Mammary epithelial cell (primary cell): ENCODE results near the gene KRT76.

Experiments used
- CTCF ChIP-seq, 2 donors: IDR thresholded peaks in 1 of 2; conservative IDR thresholded peaks in 1 of 2; 2 replicates each; pipeline ENCODE4 v1.5.1; 2011 to 2012; ENCODE audit warnings: inconsistent platforms in 2 of 2, low read length in 2 of 2, mild to moderate bottlenecking in 2 of 2, control low read depth in 1 of 2, low read depth in 1 of 2; ENCODE audit not compliant: insufficient read depth in 1 of 2; ENCODE audit errors: extremely low read depth in 1 of 2
- EZH2 ChIP-seq: IDR thresholded peaks from 2 replicates; pipeline ENCODE4 v1.6.1; 2012; ENCODE audit warnings: low read length, inconsistent platforms, borderline replicate concordance

GRCh38 chr12:52794479-52795331, 17.6 kb upstream of the KRT76 start:
- TF ChIP-seq CTCF (conservative IDR thresholded peaks at IDR 0.05 in 1 of 2, IDR thresholded peaks at IDR 0.05 in 1 of 2; ENCODE audit: extremely low read depth in 1 of 2, insufficient read depth in 1 of 2, low read depth in 1 of 2, low read length in 2 of 2), result no peak
- TF ChIP-seq EZH2, result no peak
